H1 (cell line): ENCODE results near the gene BLOC1S1. TPM values are rescaled to one million over a fixed set of nuclear protein-coding genes. Genes with fewer than 3 reads are reported as not detected.

Experiments used
- CTCF ChIA-PET: fragments of 300-600 bp; sonication (Branson Sonifier 250); formaldehyde crosslinking; loops from one replicate; lab custom pipeline; 2021; ENCODE audit not compliant: partially characterized antibody; lab: Charles Lee
- POLR2A ChIA-PET: fragments of 300-600 bp; sonication (Branson Sonifier 250); formaldehyde crosslinking; loops from one replicate; lab custom pipeline; 2021; ENCODE audit warnings: inconsistent platforms; ENCODE audit not compliant: partially characterized antibody; lab: Charles Lee
- DNase-seq, 2 experiments: peaks; one replicate each; pipeline versions ENCODE4 v3.0.0 to v3.0.0-alpha.2; 2010 to 2022; ENCODE audit warnings: low spot score in 2 of 2, low read depth in 1 of 2, mixed read lengths in 1 of 2
- FAIRE-seq: peaks from 2 replicates; lab custom pipeline; 2011; peaks lifted over from hg19 to GRCh38; lab: Jason Lieb, UNC
- H2AFZ ChIP-seq: 2 replicates; pipeline ENCODE4 v1.8.1; 2012; ENCODE audit warnings: low read length, inconsistent platforms
- H2AK5ac ChIP-seq: 2 replicates; pipeline ENCODE4 v1.6.1; 2013; ENCODE audit warnings: low read depth, low read length
- H2BK120ac ChIP-seq: replicated peaks from 2 replicates; pipeline ENCODE3; 2013; ENCODE audit warnings: low read depth, low read length, inconsistent platforms
- H2BK12ac ChIP-seq: 2 replicates; pipeline ENCODE4 v1.6.1; 2013; ENCODE audit warnings: low read depth, low read length
- H2BK15ac ChIP-seq: 2 replicates; pipeline ENCODE4 v1.6.1; 2013; ENCODE audit warnings: low read length
- H2BK20ac ChIP-seq: 2 replicates; pipeline ENCODE4 v1.6.1; 2013; ENCODE audit warnings: low read length
- H2BK5ac ChIP-seq: 2 replicates; pipeline ENCODE4 v1.6.1; 2013; ENCODE audit warnings: low read depth, low read length
- H3K14ac ChIP-seq: 2 replicates; pipeline ENCODE4 v1.6.1; 2013; ENCODE audit warnings: inconsistent platforms; ENCODE audit not compliant: insufficient read length
- H3K18ac ChIP-seq: 2 replicates; pipeline ENCODE4 v1.6.1; 2013; ENCODE audit warnings: low read length; ENCODE audit errors: extremely low read depth
- H3K23ac ChIP-seq: 2 replicates; pipeline ENCODE4 v1.6.1; 2013; ENCODE audit warnings: inconsistent platforms; ENCODE audit not compliant: insufficient read length
- H3K23me2 ChIP-seq: 2 replicates; pipeline ENCODE4 v1.6.1; 2013; ENCODE audit warnings: low read depth, low read length
- H3K27ac ChIP-seq: 2 replicates; pipeline ENCODE4 v1.6.1; 2011; ENCODE audit warnings: low read depth, low read length, inconsistent platforms
- H3K27me3 ChIP-seq, 4 experiments: replicated peaks in 1 of 4; 1 replicate in 1 of 4; 2 replicates in 3 of 4; pipeline versions ENCODE4 v1.6.1 to v1.8.1; 2011 to 2013; ENCODE audit warnings: low read length in 3 of 4, mild to moderate bottlenecking in 3 of 4, inconsistent platforms in 2 of 4, mixed read lengths in 2 of 4, moderate library complexity in 1 of 4; ENCODE audit not compliant: control insufficient read depth in 3 of 4, insufficient read depth in 3 of 4; ENCODE audit errors: extremely low read depth in 1 of 4
- H3K36me3 ChIP-seq, 4 experiments: 2 replicates each; pipeline versions ENCODE4 v1.6.1 to v1.8.1; 2011 to 2013; ENCODE audit warnings: mild to moderate bottlenecking in 4 of 4, low read length in 3 of 4, moderate library complexity in 2 of 4, control low read depth in 1 of 4, inconsistent platforms in 1 of 4; ENCODE audit not compliant: insufficient read depth in 4 of 4, control insufficient read depth in 2 of 4
- H3K4ac ChIP-seq: replicated peaks from 2 replicates; pipeline ENCODE3; 2013; ENCODE audit warnings: low read length, low read depth, mixed read lengths, inconsistent platforms; ENCODE audit not compliant: insufficient read length
- H3K4me1 ChIP-seq, 4 experiments: replicated peaks in 1 of 4; 1 replicate in 1 of 4; 2 replicates in 3 of 4; pipeline versions ENCODE4 v1.6.1 to v1.8.1; 2011 to 2013; ENCODE audit warnings: low read length in 3 of 4, inconsistent platforms in 2 of 4, mixed read lengths in 1 of 4; ENCODE audit not compliant: insufficient read depth in 4 of 4, control insufficient read depth in 3 of 4
- H3K4me2 ChIP-seq, 2 experiments: 2 replicates each; pipeline versions ENCODE4 v1.6.1 to v1.8.1; 2011 to 2013; ENCODE audit warnings: low read depth in 2 of 2, low read length in 2 of 2, control low read depth in 1 of 2, inconsistent platforms in 1 of 2, mild to moderate bottlenecking in 1 of 2; ENCODE audit not compliant: insufficient read depth in 1 of 2
- H3K4me3 ChIP-seq, 4 experiments: fragments of 200-600, 300-600 bp in 1 of 4; sonication (generic), shearing (Covaris generic), sonication (Bioruptor Twin) in 1 of 4; 2 replicates each; pipeline versions ENCODE4 v1.5.1 to v1.8.1; 2011 to 2016; ENCODE audit warnings: low read length in 4 of 4, low read depth in 3 of 4, control low read depth in 2 of 4, inconsistent platforms in 2 of 4, mild to moderate bottlenecking in 2 of 4, mixed read lengths in 1 of 4, moderate library complexity in 1 of 4; ENCODE audit not compliant: insufficient read depth in 2 of 4; ENCODE audit errors: extremely low read depth in 1 of 4
- H3K56ac ChIP-seq: replicated peaks from 2 replicates; pipeline ENCODE3; 2013; ENCODE audit warnings: low read depth, mild to moderate bottlenecking, mixed read lengths, low read length, inconsistent platforms; ENCODE audit not compliant: insufficient read length
- H3K79me1 ChIP-seq: 2 replicates; pipeline ENCODE4 v1.6.1; 2013; ENCODE audit warnings: low read depth, low read length, control low read depth
- H3K79me2 ChIP-seq, 2 experiments: 2 replicates each; pipeline versions ENCODE4 v1.6.1 to v1.8.1; 2012 to 2013; ENCODE audit warnings: low read length in 2 of 2, mild to moderate bottlenecking in 2 of 2, inconsistent platforms in 1 of 2; ENCODE audit not compliant: insufficient read depth in 2 of 2, control insufficient read depth in 1 of 2
- H3K9ac ChIP-seq, 4 experiments: replicated peaks in 1 of 4; 1 replicate in 1 of 4; 2 replicates in 3 of 4; pipeline versions ENCODE4 v1.6.1 to v1.8.1; 2011 to 2013; ENCODE audit warnings: low read depth in 3 of 4, low read length in 3 of 4, control low read depth in 2 of 4, mild to moderate bottlenecking in 2 of 4, moderate library complexity in 2 of 4, inconsistent platforms in 1 of 4; ENCODE audit errors: extremely low read depth in 1 of 4
- H3K9me3 ChIP-seq, 2 experiments: 2 replicates each; pipeline versions ENCODE4 v1.6.1 to v1.8.1; 2012 to 2013; ENCODE audit warnings: mild to moderate bottlenecking in 2 of 2, moderate library complexity in 2 of 2, control low read depth in 1 of 2, inconsistent platforms in 1 of 2, low read depth in 1 of 2, low read length in 1 of 2, mixed read lengths in 1 of 2; ENCODE audit not compliant: insufficient read depth in 2 of 2
- H4K20me1 ChIP-seq, 2 experiments: replicated peaks in 1 of 2; 2 replicates each; pipeline versions ENCODE3 to v1.8.1; 2011 to 2013; ENCODE audit warnings: inconsistent platforms in 2 of 2, low read length in 2 of 2, mild to moderate bottlenecking in 1 of 2; ENCODE audit not compliant: insufficient read depth in 2 of 2, control insufficient read depth in 1 of 2
- H4K5ac ChIP-seq: 2 replicates; pipeline ENCODE4 v1.6.1; 2013; ENCODE audit warnings: low read length, low read depth, mixed read lengths, inconsistent platforms; ENCODE audit not compliant: insufficient read length
- H4K8ac ChIP-seq: 2 replicates; pipeline ENCODE4 v1.8.0; 2013; ENCODE audit warnings: mild to moderate bottlenecking, moderate library complexity, low read length, inconsistent platforms; ENCODE audit not compliant: insufficient read depth; ENCODE audit errors: extremely low read depth
- H4K91ac ChIP-seq: replicated peaks from 2 replicates; pipeline ENCODE3; 2013; ENCODE audit warnings: low read length, mixed read lengths, inconsistent platforms; ENCODE audit not compliant: insufficient read length
- WGBS, 2 experiments: shearing (Covaris generic) in 1 of 2; methylation state at CpG; one replicate each; pipeline versions ENCODE4 v1.1.6 to v1.1.7; 2013 to 2015; ENCODE audit warnings: low lambda C conversion rate in 2 of 2, mixed read lengths in 2 of 2, inconsistent platforms in 1 of 2, low coverage in 1 of 2, missing lambda C conversion rate in 1 of 2; ENCODE audit not compliant: insufficient replicate concordance in 2 of 2, insufficient coverage in 1 of 2, insufficient read length in 1 of 2; ENCODE audit errors: extremely low coverage in 1 of 2, missing lambda C conversion rate in 1 of 2; 5-methylcytosine and 5-hydroxymethylcytosine counted together
- polyA plus RNA-seq, 7 experiments: library from polyadenylated mRNA; depleted of rRNA in 3 of 7; stranded (reverse) in 5 of 7; unstranded in 2 of 7; fragments of >200 nt in 5 of 7; fragments of 200-250 nt in 2 of 7; gene quantifications; 1 replicate in 5 of 7; 2 replicates in 1 of 7; 4 replicates in 1 of 7; pipeline versions ENCODE4 v1.2.1 to v1.2.3, GENCODE V29; 2011 to 2013; ENCODE audit warnings: missing spikeins in 2 of 7, mixed read lengths in 2 of 7
- total RNA-seq: library from RNA; stranded (reverse); fragmentation: NEBNext Ultra II Directional; extraction: Animal tissue kit (Norgen Biotek cat#: 25700); gene quantifications from 2 replicates; pipeline ENCODE4 v1.2.1, GENCODE V29; 2021

The BLOC1S1 gene
- total and polyA plus RNA-seq, 2 of the 8 experiments (the other 6 are each of a cell fraction or from before 2014, with no cell fraction given), result 91.1 to 185 TPM

GRCh38 chr12:55745361-55746173 is 29.7 kb downstream of the BLOC1S1 start:
- Histone ChIP-seq H2BK12ac (peak overlapping the region; percentile 93), H3K9me3 (no peaks in the 10 kb centered on the region), H3K27me3 (no peaks in the 10 kb centered on the region), H2BK120ac (peak overlapping the region; percentile 73), H2AFZ (no peak overlapping the region), H3K79me1 (peaks cover 13% of the 10 kb centered on the region), H4K20me1 (peaks cover 10 to 18% of the 10 kb centered on the region in 2 experiments), H3K14ac (peak overlapping the region; percentile 95), H3K27ac (peak overlapping the region; percentile 48; the same call in 1 of the 2 replicates), H3K36me3 (peaks cover 5 to 25% (median 19%) of the 10 kb centered on the region in 4 experiments; a peak in 7 of 8 replicates), H3K23ac (no peak overlapping the region), H3K4ac (peak overlapping the region; percentile 98), H2AK5ac (peak overlapping the region; percentile 88; the same call in 1 of the 2 replicates), H4K5ac (peak overlapping the region; percentile 55), H3K4me3 (peak overlapping the region; percentile 80 to 99 (median 92)), H2BK5ac (peak overlapping the region; percentile 90), H3K4me2 (peak overlapping the region; percentile 82 to 93), H3K4me1 (peaks cover 8 to 37% (median 23%) of the 10 kb centered on the region in 4 experiments), H4K8ac (no peak overlapping the region), H3K18ac (peak overlapping the region; percentile 99), H3K23me2 (peaks cover 29% of the 10 kb centered on the region), H3K79me2 (peaks cover 10 to 52% of the 10 kb centered on the region in 2 experiments), H3K56ac (no peak overlapping the region), H3K9ac (peak overlapping the region in 2 of 4 experiments; percentile 45 to 81; a peak in 4 of 7 replicates), H2BK20ac (peak overlapping the region; percentile 40; the same call in 1 of the 2 replicates), H4K91ac (peak overlapping the region; percentile 77), H2BK15ac (no peak overlapping the region)
- ChIA-PET CTCF (interaction anchor here (0.6 to 14.5 kb wide), 19 partner anchors 9 to 194 kb away, joined by 3 to 224 read pairs (median 4); partner anchors contain the start of genes CD63, MMP19, ORMDL2 and RDH5), POLR2A (interaction anchor here (0.6 to 46.5 kb wide), 19 partner anchors 2 to 263 kb away, joined by 3 to 809 read pairs (median 5); partner anchors contain the start of genes BLOC1S1, CD63, DNAJC14 and GDF11)
- WGBS, 2 experiments, result 6% methylated on average over 9 of the region's 13 CpGs; no CpG with 5 or more reads in 1 of the 2 experiments
- DNase-seq, result peak in 1 of 2 experiments; percentile 77
- FAIRE-seq, result no peak
